ENCODE results near the gene AFDN. TPM values are rescaled to one million over a fixed set of nuclear protein-coding genes. Genes with fewer than 3 reads are reported as not detected.

Gene AFDN
- total RNA-seq, 2 experiments from 2014 or later: 11.9 to 14.0 TPM

DNA sequence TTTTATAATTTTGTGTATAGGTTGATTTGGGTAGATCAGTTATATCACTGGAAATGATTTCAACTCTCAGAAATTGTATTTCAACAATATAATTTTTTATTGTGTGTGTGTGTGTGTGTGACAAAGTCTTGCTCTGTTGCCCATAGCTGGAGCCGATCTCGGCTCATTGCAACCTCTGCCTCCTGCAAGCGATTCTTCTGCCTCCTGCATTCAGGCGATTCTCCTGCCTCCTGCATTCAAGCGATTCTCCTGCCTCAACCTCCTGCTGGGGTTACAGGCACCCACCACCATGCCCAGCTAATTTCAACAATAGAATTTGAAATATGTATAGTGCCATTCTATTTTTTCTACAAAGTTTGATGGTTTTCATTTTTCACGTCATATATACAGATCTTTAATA lies 24.1 kb downstream of the AFDN start:
- no peak for DNase-seq
- H3K27ac Mint-ChIP-seq: no peak overlapping the region
- CTCF ChIA-PET: no interaction called here
- POLR2A ChIA-PET: no interaction called here
- H3K4me3 Mint-ChIP-seq: no peak overlapping the region
- ATAC-seq: no peak
- intact Hi-C loops (cut with DNase I, micrococcal nuclease): no loop called here
- H3K27me3 Mint-ChIP-seq: peaks cover 29% of the 10 kb centered on the region
- H3K9me3 Mint-ChIP-seq (ENCODE audit: low read depth): no peaks in the 10 kb centered on the region
- no peaks in the 10 kb centered on the region for H3K36me3 Mint-ChIP-seq (ENCODE audit: low read depth)
- H3K4me1 Mint-ChIP-seq: no peaks in the 10 kb centered on the region

DNA sequence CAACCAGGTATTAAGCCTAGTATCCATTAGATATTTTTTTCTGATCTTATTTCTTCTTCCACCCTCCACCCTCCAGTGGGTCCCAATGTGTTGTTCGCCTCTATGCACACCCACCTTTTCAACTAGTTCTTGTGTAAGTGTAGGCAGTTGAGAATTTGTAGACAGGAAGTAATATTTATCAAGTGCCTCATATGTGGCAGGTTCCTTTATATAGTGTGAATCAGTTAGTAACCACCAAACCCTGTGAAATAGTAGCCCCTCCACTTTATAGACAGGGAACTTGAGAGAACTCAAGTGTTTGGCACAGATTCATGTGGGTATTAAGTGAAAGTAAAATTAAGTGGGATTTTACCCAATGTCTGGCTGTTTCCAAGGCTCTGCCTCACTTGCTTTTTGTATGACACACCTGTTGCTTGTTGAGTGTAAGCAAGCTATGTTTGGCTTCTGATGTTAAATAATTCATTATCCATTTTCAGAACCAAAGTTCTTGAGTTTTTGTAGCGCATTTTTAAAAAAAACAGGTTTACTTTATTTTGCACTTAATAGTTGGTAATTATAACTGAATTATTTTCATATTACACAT lies 24.8 kb downstream of the AFDN start:
- no peaks in the 10 kb centered on the region for H3K36me3 Mint-ChIP-seq (ENCODE audit: low read depth)
- H3K27me3 Mint-ChIP-seq: peaks cover 26% of the 10 kb centered on the region
- no peak overlapping the region for H3K4me3 Mint-ChIP-seq
- ChIA-PET POLR2A (no interaction called here), CTCF (no interaction called here)
- no peaks in the 10 kb centered on the region for H3K4me1 Mint-ChIP-seq
- no peak for DNase-seq
- ATAC-seq: no peak
- no peak overlapping the region for H3K27ac Mint-ChIP-seq
- intact Hi-C loops (cut with DNase I, micrococcal nuclease): no loop called here
- H3K9me3 Mint-ChIP-seq (ENCODE audit: low read depth): no peaks in the 10 kb centered on the region

DNA sequence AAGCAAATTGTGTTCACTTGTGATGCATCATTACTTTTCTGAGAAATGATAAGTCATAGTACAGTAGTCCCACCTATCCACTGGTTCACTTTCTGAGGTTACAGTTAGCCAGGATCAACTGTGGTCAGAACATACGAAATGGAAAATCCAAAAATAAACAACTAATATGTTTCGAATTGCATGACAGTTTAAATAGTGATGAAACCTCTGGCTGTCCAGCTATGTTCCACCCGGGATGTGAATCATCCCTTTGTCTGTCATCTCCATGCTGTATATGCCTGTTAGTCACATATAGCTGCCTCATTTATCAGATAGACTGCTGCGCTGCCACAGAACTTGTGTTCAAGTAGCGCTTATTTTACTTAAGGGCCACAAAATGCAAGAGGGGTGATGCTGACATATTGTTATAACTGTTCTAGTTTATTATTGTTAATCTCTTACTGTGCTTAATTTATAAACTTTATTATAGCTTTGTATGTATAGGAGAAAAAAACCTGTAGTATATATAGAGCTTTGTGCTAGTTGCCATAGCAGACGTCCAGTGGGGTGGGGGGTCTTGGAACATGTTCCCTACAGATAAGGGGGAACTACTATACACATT lies 29.2 kb downstream of the AFDN start:
- no peaks in the 10 kb centered on the region for H3K9me3 Mint-ChIP-seq (ENCODE audit: low read depth)
- ChIA-PET CTCF (no interaction called here), POLR2A (no interaction called here)
- no peak overlapping the region for H3K27ac Mint-ChIP-seq
- H3K36me3 Mint-ChIP-seq (ENCODE audit: low read depth): no peaks in the 10 kb centered on the region
- DNase-seq (peak; percentile 7), ATAC-seq (peak; percentile 77)
- intact Hi-C loops (cut with DNase I, micrococcal nuclease): loop anchor here in 1 of 2 experiments (2.0 kb wide), 1 partner anchor 23 kb away; no protein-coding TSS in a partner anchor
- no peak overlapping the region for H3K4me3 Mint-ChIP-seq
- H3K4me1 Mint-ChIP-seq: peaks cover 6% of the 10 kb centered on the region
- H3K27me3 Mint-ChIP-seq: peaks cover 15% of the 10 kb centered on the region

DNA sequence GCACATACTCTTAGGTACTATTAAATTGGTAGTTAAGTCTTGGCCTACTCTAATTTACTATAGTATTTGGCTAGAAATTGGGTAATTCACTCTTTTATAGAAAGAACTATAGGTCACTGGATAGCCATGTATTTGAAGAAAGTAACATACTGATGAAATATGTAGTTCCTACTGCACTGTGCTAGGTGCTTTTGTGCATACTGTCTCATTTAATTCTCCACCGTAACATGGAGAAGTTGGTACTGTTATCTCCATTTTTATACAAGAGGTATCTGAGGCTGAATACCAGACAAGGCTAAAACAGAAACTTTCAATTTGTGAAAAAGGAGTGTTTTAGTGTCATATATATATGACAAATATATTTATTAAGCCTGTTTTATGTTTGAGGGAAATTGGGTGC lies 29.8 kb downstream of the AFDN start:
- Mint-ChIP-seq H3K27ac (no peak overlapping the region), H3K4me3 (no peak overlapping the region), H3K27me3 (peaks cover 14% of the 10 kb centered on the region), H3K4me1 (peaks cover 6% of the 10 kb centered on the region), H3K36me3 (ENCODE audit: low read depth) (no peaks in the 10 kb centered on the region), H3K9me3 (ENCODE audit: low read depth) (no peaks in the 10 kb centered on the region)
- DNase-seq (no peak), ATAC-seq (no peak)
- intact Hi-C loops (cut with DNase I, micrococcal nuclease): loop anchor here in 1 of 2 experiments (2.0 kb wide), 1 partner anchor 24 kb away; no protein-coding TSS in a partner anchor
- CTCF ChIA-PET: no interaction called here
- POLR2A ChIA-PET: interaction anchor here (0.6 kb wide), 1 partner anchor 457 kb away, joined by 3 read pairs; no protein-coding TSS in a partner anchor

DNA sequence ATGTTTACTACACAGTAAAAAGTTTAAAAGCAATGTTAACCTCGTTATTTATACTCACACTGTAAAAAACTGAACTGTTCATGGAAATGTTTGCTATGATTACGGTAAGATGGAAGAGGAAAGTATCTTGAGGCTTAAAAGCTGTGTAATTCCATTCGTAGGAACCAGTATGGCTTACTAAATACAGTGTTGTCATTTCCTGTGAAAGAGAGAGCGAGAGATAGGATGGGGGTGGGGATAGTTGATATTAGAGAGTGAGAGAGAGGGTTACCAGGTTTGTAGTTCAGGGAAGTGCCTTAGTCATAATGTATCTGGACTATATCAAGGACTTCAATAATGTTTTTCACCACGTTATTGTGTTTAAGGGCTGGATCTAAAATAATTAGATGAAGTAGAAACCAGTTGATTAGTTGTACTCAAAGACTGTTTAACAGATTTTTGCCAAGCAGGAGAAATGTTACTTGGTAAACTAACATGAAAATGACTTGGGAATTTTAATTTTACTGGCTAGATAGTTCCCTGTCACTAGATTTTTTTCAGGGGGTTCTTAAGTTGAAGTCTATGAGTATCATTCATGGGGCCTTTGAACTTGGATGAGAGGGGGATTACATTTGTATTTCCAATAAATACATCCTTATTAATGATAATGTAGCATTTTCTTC lies 30.4 kb downstream of the AFDN start:
- ChIA-PET POLR2A (interaction anchor here (0.6 kb wide), 1 partner anchor 456 kb away, joined by 3 read pairs; no protein-coding TSS in a partner anchor), CTCF (no interaction called here)
- Mint-ChIP-seq H3K4me1 (peaks cover 6% of the 10 kb centered on the region), H3K27ac (no peak overlapping the region), H3K36me3 (ENCODE audit: low read depth) (no peaks in the 10 kb centered on the region), H3K27me3 (peaks cover 18% of the 10 kb centered on the region), H3K9me3 (ENCODE audit: low read depth) (no peaks in the 10 kb centered on the region), H3K4me3 (no peak overlapping the region)
- ATAC-seq (peak; percentile 77), DNase-seq (no peak)
- intact Hi-C loops (cut with DNase I, micrococcal nuclease): loop anchor here in 1 of 2 experiments (2.0 kb wide), 1 partner anchor 24 kb away; no protein-coding TSS in a partner anchor

DNA sequence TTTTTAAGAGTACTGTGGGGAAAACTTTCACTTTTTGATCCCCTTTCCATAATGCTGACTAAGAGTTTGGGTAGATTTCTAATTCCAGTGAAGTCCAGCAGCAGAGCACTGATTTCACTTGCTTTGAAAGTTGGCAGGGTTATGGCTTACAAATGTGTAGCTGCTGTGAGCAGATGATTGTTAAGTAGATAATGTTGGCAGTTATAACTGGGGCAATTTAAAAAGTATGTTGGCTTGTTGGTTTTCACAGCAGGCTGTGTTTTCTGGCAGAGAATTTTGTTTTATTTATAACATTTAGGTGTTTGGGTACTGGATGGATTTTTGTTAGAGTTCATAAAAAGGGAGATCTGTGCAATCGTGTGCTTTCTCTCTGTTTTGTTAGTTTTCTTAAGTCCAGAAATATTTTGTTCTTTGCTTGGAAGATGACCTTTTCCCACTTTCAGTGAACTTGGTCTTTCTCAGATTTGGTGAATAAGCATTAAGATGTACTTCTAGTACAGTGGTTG lies 31.4 kb downstream of the AFDN start:
- H3K27me3 Mint-ChIP-seq: peaks cover 20% of the 10 kb centered on the region
- no peak for DNase-seq
- ChIA-PET CTCF (no interaction called here), POLR2A (no interaction called here)
- ATAC-seq: no peak
- H3K36me3 Mint-ChIP-seq (ENCODE audit: low read depth): no peaks in the 10 kb centered on the region
- H3K4me1 Mint-ChIP-seq: peaks cover 6% of the 10 kb centered on the region
- H3K9me3 Mint-ChIP-seq (ENCODE audit: low read depth): no peaks in the 10 kb centered on the region
- intact Hi-C loops (cut with DNase I, micrococcal nuclease): no loop called here
- no peak overlapping the region for H3K27ac Mint-ChIP-seq
- no peak overlapping the region for H3K4me3 Mint-ChIP-seq

DNA sequence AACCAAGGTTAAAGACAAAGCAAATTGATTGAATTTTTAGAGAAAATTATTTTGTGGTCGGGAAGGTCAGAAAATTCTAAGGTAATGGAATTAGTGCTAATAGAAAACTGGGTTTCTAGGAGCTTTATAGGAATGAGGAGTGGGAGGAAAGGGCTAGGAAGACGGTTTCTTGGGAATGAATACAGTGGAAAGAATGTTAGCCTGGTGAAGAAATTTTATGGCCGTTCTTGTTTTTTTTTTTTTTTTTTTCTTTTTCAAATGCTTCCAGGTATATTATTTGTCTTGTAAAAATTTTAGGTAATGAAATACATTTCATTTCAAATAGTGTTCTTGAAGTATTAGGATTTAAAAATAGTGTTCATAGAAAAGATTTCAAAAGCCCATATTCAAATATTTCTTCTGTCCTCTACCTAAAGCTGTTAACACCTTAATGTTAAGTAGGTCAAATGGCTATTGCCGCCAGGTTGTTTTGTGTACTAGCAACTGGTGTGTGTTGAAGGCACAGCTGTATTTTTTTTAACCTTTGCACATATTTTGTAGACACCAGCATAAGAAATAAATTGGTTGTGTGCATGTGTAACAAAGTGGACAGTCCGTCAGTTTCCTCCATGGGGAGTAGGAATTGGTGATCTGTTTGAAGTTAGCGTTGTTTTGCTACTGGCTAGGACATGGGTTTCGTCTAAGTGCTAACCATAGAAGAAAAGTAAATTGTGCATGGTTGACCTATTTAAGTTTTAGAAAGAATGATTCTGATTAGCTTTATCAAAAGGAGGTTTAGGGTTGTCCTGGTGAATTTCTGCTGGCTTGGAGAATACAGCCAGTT lies 32.3 kb downstream of the AFDN start:
- H3K36me3 Mint-ChIP-seq (ENCODE audit: low read depth): no peaks in the 10 kb centered on the region
- ChIA-PET CTCF (interaction anchor here (0.6 to 0.7 kb wide), 2 partner anchors 12 to 341 kb away, joined by 3 read pairs; no protein-coding TSS in a partner anchor), POLR2A (no interaction called here)
- no peak for DNase-seq
- no peak overlapping the region for H3K27ac Mint-ChIP-seq
- H3K4me3 Mint-ChIP-seq: no peak overlapping the region
- ATAC-seq: no peak
- peaks cover 6% of the 10 kb centered on the region for H3K4me1 Mint-ChIP-seq
- intact Hi-C loops (cut with DNase I, micrococcal nuclease): no loop called here
- H3K9me3 Mint-ChIP-seq (ENCODE audit: low read depth): no peaks in the 10 kb centered on the region
- H3K27me3 Mint-ChIP-seq: peaks cover 17% of the 10 kb centered on the region

DNA sequence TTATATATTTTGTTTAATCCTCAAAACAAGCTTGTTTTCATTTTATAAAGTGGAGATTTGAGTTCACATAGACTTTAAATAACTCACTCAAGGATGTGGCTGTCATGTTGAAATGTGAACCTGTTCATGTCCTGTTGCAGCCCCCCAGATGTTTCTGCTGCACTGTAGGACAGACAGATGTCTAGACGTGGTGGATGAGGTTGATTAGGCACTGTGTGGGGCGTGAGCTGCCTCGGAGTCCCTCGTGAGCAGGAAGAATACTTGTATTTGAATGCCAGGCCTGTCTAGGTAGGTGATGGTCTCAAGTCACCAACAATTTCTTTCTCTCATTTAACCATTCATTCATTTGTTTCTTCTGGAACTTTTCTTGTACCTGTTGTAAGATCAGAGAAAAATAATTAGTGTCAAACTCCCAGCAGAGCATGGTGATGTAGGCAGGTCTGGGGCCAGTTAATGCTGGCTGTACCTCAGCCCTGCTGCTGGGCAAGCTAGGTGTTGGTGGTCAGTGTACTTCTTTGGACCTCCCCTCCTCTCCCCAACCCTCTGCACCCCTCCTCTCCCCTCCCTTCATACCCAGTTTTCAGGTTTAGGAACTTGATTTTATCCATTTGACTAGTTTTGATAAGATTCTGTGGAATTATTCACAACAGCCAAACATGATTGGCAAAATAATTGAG lies 34.0 kb downstream of the AFDN start:
- Mint-ChIP-seq H3K36me3 (ENCODE audit: low read depth) (no peaks in the 10 kb centered on the region), H3K4me3 (no peak overlapping the region), H3K9me3 (ENCODE audit: low read depth) (no peaks in the 10 kb centered on the region), H3K27ac (no peak overlapping the region), H3K27me3 (peaks cover 13% of the 10 kb centered on the region), H3K4me1 (peaks cover 6% of the 10 kb centered on the region)
- POLR2A ChIA-PET: no interaction called here
- DNase-seq: no peak
- ATAC-seq: no peak
- CTCF ChIA-PET: no interaction called here
- intact Hi-C loops (cut with DNase I, micrococcal nuclease): no loop called here

DNA sequence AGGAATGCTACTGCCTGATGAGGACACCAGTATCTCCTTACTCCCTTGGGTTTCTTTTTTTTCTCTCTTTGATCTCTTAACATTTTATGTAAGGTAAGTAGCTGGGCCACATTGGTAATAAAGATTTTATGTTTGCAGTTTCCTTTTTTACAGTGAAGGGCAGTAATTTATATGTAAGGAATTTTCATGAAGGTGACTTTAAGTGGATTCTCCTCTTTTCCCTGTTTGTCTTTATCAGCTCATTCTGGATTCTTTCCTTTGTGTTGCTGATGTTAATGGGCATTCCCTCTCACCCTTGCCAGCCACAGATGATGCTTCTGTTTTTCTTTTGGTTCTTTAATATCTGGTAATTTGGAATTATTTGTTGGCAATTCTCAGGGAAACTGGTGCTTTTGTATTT lies 34.7 kb downstream of the AFDN start:
- no peaks in the 10 kb centered on the region for H3K36me3 Mint-ChIP-seq (ENCODE audit: low read depth)
- DNase-seq (no peak), ATAC-seq (no peak)
- peaks cover 6% of the 10 kb centered on the region for H3K4me1 Mint-ChIP-seq
- POLR2A ChIA-PET: no interaction called here
- intact Hi-C loops (cut with DNase I, micrococcal nuclease): no loop called here
- CTCF ChIA-PET: interaction anchor here (0.7 kb wide), 1 partner anchor 15 kb away, joined by 4 read pairs; no protein-coding TSS in a partner anchor
- no peak overlapping the region for H3K27ac Mint-ChIP-seq
- no peak overlapping the region for H3K4me3 Mint-ChIP-seq
- no peaks in the 10 kb centered on the region for H3K9me3 Mint-ChIP-seq (ENCODE audit: low read depth)
- H3K27me3 Mint-ChIP-seq: peaks cover 13% of the 10 kb centered on the region

DNA sequence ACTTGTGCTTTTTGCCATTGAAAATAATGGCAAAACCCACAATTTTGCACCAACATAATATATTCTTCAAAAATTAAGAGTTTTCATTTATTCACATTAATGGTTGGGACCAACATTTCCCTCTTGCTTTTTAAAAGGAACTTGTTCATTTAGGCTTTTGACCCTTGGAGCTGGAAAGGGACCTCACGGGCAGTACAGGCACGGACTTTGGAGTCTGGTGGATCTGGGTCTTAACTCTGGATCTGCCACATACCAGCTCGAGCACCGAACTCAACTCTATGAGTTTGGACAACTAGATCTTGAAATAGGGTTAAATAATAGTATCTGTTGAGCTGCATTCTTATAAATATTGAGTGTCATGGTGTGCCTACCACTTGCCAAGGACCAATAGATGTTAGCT lies 37.2 kb downstream of the AFDN start:
- no peaks in the 10 kb centered on the region for H3K4me1 Mint-ChIP-seq
- intact Hi-C loops (cut with DNase I, micrococcal nuclease): no loop called here

DNA sequence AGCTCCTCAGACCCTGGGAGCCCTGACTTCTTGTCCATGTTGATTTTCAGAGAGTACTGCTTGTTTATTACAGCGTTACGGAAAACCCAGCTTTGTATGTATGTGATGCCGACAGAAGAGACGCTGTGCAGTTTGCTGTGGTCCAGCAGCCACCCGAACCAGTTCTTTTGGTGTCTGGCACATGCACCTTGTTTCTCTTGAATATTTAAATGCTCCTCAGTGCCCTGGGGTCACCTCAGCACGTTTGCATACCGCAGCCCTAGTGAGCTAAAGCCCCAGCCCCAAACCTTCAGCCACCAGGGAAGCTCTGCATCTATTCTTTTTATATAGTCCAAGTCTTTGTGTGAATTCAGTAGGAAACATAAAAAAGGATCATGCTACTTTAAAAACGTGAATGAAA lies 39.9 kb downstream of the AFDN start:
- no peaks in the 10 kb centered on the region for H3K36me3 Mint-ChIP-seq (ENCODE audit: low read depth)
- ChIA-PET CTCF (no interaction called here), POLR2A (no interaction called here)
- ATAC-seq (no peak), DNase-seq (no peak)
- H3K4me3 Mint-ChIP-seq: no peak overlapping the region
- no peaks in the 10 kb centered on the region for H3K4me1 Mint-ChIP-seq
- H3K27ac Mint-ChIP-seq: no peak overlapping the region
- no peaks in the 10 kb centered on the region for H3K9me3 Mint-ChIP-seq (ENCODE audit: low read depth)
- intact Hi-C loops (cut with DNase I, micrococcal nuclease): no loop called here
- H3K27me3 Mint-ChIP-seq: peaks cover 10% of the 10 kb centered on the region

More for the DNA sequence above, 37.2 kb downstream of the AFDN start:
- Mint-ChIP-seq H3K36me3 (ENCODE audit: low read depth) (no peaks in the 10 kb centered on the region), H3K4me3 (no peak overlapping the region), H3K27ac (no peak overlapping the region), H3K9me3 (ENCODE audit: low read depth) (no peaks in the 10 kb centered on the region), H3K27me3 (peaks cover 15% of the 10 kb centered on the region)
- ChIA-PET POLR2A (no interaction called here), CTCF (no interaction called here)
- ATAC-seq (no peak), DNase-seq (no peak)
